Islet precursor cell (in vitro differentiated cells): Measurements from ENCODE around the gene MRPL57.
"Not testable (repeated sequence)": the region's sequence is repeated elsewhere in the genome, so short reads cannot be mapped to it uniquely, and the experiment has no call there.

Experiments
- DNase-seq: peaks from one replicate; pipeline ENCODE4 v3.0.0-alpha.2; 2018

The MRPL57 gene

DNA sequence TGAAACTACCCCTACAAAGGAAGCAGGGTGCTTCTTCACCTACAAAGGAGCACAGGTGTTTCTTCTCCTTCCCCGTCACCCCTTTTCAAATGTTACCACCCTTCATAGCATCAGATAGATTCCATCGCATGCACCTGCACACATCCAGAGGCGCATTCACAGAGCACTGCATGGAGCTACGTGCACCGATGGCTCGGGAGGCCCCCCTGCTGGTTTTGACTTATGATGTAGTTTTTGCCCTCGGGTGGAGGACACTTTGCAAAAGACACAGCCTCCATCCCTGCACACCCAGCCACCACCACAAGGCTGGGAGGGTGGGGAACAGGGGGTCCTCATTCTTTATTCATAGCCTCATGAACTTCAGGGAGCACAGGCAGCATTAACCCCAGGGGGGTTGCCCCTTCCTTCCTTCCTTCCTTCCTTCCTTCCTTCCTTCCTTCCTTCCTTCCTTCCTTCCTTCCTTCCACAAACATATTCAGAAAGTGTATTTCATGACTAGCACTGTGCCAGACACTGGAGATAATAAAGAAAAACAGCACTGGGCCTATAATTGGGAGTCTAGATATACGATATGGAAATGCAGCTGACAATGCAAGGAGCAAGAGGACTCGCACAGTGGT is 21.3 kb downstream of the MRPL57 start:
- not testable (repeated sequence) for DNase-seq

GRCh38 chr13:21198391-21198790 is 21.9 kb downstream of the MRPL57 start:
- DNase-seq = not testable (repeated sequence)

DNA sequence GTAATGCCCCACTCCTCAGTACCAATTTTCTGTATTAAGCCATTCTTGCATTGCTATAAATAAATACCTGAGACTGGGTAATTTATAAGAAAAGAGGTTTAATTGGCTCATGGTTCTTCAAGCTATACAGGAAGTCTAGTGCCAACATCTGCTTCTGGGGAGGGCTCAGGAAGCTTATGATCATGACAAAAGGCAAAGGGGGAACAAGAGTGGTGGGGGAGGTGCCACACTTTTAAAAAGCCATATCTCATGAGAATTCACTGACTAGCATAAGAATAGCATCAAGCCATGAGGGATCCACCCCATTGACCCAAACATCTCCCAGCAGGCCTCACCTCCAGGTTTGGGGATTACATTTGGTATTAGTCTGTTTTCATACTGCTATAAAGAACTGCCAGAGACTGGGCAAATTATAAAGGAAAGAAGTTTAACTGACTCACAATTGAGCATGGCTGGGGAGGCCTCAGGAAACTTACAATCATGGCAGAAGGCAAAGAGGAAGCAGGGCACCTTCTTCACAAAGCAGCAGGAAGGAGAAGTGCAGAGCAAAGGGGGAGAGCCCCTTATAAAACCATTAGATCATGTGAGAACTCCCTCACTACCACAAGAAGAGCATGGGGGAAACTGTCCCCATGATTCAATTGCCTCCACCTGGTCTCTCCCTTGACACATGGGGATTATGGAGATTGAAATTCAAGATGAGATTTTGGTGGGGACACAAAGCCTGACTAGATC is 25.2 kb downstream of the MRPL57 start:
- DNase-seq = not testable (repeated sequence)

- DNase-seq = no peak
These were observed 26.5 kb downstream of the MRPL57 start for GRCh38 chr13:21202767-21203531.

- no peak for DNase-seq
These were observed 32.2 kb downstream of the MRPL57 start for GRCh38 chr13:21208652-21209154.

DNA sequence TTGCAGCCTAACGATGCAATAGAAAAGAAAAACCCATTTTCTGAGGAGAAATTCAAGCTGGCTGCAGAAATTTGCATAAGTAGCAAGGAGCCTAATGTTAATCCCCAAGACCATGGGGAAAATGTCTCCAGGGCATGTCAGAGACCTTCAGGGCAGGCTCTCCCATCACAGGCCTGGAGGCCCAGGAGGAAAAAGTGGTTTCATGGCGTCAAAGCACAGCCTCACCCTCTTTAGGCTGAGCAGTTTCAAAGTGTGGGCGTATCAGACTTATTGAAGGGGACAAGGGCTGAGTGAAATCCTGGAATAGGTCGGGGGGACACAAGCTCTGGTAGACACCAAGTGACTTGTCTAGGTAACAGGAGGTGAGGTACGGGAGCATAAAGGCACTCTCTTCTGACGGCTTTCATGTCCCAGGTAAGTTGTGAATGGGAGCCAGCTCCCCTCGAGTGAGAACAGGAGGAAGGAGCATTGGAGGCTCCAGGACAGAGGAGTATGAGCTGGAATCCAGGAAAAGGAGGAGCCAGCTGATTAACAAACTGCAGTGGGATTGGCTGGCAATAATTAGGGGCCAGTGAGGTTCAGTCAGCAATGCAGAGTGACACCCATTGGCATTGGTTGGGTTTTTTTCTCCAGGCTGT is 35.8 kb downstream of the MRPL57 start:
- no peak for DNase-seq

DNA sequence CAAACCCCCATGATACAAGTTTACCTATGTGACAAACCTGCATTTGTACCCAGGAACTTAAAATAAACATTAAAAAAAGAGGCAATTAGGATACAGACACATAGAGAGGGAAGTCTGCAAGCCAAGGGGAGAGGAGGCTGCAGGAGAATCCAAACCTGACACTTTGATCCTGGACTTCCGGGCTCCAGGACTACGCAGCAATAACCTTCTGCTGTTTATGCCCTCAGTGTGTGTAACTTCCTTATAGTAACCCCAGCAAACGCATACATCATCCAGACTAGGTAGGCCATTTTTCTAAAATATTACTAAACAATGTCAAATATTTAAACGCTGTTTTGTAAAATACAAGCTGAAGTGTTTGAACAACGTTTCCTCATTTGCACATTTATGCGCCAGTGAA is 39.0 kb downstream of the MRPL57 start:
- not testable (repeated sequence) for DNase-seq

GRCh38 chr13:21216332-21216731 is 39.9 kb downstream of the MRPL57 start:
- no peak for DNase-seq

GRCh38 chr13:21218351-21219035 is 42.0 kb downstream of the MRPL57 start:
- DNase-seq = no peak

- DNase-seq = no peak
These were observed 42.6 kb downstream of the MRPL57 start for GRCh38 chr13:21219036-21219381.

- not testable (repeated sequence) for DNase-seq
These were observed 43.3 kb downstream of the MRPL57 start for GRCh38 chr13:21219716-21220115.

DNA sequence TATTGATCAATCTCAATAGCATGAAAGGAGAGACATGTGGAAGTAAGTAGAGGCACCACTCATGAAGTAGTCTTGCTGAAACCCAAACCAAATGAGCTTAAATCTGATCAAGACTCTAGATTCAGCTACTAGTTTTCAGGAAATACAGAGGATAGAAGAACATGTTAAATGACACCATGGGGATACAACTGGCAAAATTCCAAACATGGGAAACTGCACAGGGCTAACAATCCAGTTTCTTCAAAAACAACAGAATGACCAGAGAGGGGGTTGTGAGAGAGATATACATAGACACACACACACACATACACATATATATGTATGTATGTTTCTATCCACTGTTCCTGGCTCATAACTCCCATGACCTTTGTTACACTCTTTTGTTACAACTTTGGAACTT is 44.8 kb downstream of the MRPL57 start:
- DNase-seq = no peak

GRCh38 chr13:21225082-21225481 is 48.6 kb downstream of the MRPL57 start:
- DNase-seq = no peak

DNA sequence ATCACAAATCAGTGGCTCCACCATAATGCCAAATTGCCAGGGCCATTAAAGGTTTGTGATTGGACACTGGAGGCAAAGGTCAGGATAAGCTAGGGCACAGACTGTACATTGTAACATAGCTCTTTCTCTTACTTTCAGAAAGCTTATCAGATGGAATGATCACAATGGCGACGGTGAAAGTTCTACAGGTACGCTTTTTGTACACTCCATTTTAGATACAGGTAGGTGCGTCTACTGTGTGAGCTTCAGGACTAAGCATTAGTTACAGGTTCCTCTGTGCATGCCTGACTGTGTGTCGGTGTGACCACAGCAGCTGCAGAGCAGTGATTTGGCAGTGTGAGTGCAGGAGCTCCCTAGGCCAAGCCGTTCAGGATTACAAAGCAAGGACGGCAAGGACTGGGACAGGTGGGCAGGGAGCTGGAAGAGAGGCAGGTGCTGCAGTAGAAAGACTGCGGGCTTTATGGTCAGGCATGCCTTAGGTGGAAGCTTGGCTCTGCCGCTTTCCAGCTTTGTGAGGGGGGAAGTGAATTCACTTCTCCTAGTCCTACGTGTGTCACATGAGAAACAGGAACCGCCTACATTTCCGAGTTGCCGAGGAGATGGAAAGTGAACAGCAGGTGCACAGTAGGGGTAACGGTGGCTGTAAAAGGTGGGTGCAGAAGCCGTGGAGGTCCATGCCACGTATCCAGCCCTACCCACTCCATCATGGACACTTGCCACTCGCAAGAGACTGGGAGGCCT is 49.6 kb downstream of the MRPL57 start:
- DNase-seq = no peak

DNA sequence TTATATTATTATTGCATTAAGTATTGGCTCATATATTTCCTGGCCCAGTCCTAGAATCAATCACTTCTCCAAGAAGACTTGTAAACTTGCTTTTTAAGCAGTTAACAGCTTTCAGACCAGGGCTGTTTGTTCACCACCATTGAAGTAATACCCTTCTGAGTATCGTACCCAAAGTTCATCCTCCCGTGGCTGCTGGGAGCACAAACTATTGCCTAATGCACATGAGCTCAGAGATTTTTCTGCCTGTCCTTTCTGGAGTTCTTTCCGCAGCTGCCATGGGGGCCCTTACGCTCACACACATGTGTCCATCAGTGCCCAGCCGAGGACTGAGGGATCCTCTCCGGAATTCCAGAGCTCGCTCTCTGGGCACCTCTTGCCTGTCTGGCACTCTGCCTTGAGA is 51.5 kb downstream of the MRPL57 start:
- no peak for DNase-seq
